NCI-H748 (cell line): ENCODE results near the gene ADGRA1.

Experiments
- DNase-seq: peaks from one replicate; lab custom pipeline; 2025; ENCODE audit not compliant: unreplicated experiment; lab: John Stamatoyannopoulos, UW

ADGRA1 gene

GRCh38 chr10:133160826-133161471 is 73.2 kb downstream of the ADGRA1 start:
- DNase-seq, result peak; percentile 27

- DNase-seq, result no peak
These were observed 73.9 kb downstream of the ADGRA1 start for GRCh38 chr10:133161486-133162109.

GRCh38 chr10:133162178-133162909 is 74.6 kb downstream of the ADGRA1 start:
- no peak for DNase-seq

- DNase-seq, result no peak
These were observed 75.5 kb downstream of the ADGRA1 start for GRCh38 chr10:133162910-133163856.

GRCh38 chr10:133163889-133164815 is 76.4 kb downstream of the ADGRA1 start:
- DNase-seq, result peak; percentile 11

GRCh38 chr10:133164816-133165555 is 77.3 kb downstream of the ADGRA1 start:
- DNase-seq, result no peak

- no peak for DNase-seq
These were observed 78.1 kb downstream of the ADGRA1 start for GRCh38 chr10:133165556-133166503.

GRCh38 chr10:133166504-133166827 is 78.7 kb downstream of the ADGRA1 start:
- DNase-seq, result no peak

- DNase-seq, result no peak
These were observed 79.3 kb downstream of the ADGRA1 start for GRCh38 chr10:133166828-133167692.

GRCh38 chr10:133167693-133168616 is 80.2 kb downstream of the ADGRA1 start:
- DNase-seq, result no peak

- DNase-seq, result no peak
These were observed 80.9 kb downstream of the ADGRA1 start for GRCh38 chr10:133168617-133169031.

- no peak for DNase-seq
These were observed 81.6 kb downstream of the ADGRA1 start for GRCh38 chr10:133169173-133169947.

- no peak for DNase-seq
These were observed 82.4 kb downstream of the ADGRA1 start for GRCh38 chr10:133170092-133170491.

- no peak for DNase-seq
These were observed 86.3 kb downstream of the ADGRA1 start for GRCh38 chr10:133173860-133174640.
